NCI-H187 (cell line): ENCODE measurements around the gene SH3YL1.
A peak's percentile ranks its signal among the peaks of the same experiment; 100 is the strongest.

Source experiments
- DNase-seq, 2 experiments: peaks; one replicate each; lab custom pipeline; 2025; lab: John Stamatoyannopoulos, UW

Gene SH3YL1, protein sequence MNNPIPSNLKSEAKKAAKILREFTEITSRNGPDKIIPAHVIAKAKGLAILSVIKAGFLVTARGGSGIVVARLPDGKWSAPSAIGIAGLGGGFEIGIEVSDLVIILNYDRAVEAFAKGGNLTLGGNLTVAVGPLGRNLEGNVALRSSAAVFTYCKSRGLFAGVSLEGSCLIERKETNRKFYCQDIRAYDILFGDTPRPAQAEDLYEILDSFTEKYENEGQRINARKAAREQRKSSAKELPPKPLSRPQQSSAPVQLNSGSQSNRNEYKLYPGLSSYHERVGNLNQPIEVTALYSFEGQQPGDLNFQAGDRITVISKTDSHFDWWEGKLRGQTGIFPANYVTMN

DNA sequence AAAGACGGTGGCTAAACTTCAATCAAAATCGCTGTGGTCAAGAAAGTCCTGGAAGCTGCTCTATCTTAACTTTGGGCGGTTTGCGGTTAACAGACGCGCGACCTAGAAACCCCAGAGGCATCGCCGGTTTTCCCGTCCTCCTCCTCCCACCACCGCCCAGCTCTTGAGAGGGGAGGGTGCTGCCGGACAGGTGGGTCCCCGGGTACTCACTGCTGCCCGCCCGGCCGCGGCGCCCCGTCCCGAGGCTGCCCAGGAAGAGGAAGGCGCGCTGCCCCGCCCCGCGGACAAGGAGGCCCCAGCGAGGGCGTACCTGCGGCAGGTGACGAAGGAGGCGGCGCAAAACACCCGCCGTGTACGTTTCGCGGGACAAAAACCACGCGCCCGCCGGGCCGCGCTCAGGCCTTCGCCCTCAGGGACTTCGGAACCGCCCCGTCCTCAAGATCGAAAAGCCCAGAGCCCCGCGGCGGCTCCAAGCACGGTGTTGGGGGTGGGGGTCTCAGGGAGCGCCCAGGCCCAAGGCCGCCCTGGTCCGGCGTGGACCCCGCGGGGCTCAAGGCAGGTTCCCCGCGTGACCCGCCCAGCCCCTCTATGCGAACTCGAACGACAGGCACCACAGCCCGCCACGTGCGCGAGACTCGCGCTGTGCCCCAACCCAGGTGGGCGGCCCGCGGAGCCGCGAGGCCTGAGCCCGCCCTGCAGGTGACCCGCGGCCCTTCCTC, at the start of gene SH3YL1:
TSS of gene SH3YL1 (minus strand) at position 259 of the 719 bp plus-strand sequence. CDS start at position 211, 48 bp downstream.
- peak; percentile 48 to 71 for DNase-seq

DNA sequence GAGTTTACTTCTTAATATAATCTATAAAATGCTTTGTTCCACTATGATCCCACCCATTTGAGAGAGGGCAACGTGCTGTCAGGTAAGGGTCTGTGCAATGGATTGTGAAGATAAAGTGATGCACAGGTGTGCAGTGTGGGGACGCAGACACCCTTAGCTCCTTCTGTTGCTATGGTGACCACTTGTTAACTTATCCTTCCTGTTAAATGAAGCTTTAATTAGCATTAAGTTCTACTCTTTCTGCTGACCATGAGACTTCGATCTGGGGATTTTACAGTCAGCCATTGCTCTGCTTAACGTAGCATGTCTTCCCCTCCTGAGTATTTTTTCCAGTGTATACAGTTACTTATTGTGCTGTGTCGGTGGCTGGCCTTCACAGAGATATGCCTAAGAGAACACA, 47.2 kb upstream of the SH3YL1 start:
- no peak for DNase-seq

DNA sequence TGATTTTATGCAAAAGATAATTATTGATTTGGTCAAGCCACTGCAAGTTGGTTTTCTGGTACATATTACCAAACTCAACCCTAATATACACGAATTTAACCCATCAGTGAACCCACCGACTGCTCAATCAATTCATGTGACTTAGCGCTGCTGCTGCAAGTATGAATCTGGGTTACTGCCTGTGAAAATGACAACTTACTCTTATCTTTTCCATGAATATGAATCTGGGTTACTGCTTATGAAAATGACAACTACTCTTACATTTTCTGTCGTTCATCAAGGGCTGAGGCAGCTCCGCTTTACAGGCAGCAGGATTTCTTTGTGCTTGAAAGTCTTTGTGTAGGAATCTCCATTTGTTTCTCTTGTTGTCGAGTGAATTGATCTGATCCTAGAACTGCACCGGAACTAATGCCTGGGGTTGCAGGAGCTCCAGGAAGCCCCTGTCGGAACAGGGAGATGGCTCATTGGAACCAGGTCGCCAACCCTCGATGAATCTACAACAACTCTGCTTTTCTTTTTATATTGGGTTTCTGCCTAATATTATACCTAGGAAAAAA, 46.2 kb upstream of the SH3YL1 start:
- DNase-seq = no peak

DNA sequence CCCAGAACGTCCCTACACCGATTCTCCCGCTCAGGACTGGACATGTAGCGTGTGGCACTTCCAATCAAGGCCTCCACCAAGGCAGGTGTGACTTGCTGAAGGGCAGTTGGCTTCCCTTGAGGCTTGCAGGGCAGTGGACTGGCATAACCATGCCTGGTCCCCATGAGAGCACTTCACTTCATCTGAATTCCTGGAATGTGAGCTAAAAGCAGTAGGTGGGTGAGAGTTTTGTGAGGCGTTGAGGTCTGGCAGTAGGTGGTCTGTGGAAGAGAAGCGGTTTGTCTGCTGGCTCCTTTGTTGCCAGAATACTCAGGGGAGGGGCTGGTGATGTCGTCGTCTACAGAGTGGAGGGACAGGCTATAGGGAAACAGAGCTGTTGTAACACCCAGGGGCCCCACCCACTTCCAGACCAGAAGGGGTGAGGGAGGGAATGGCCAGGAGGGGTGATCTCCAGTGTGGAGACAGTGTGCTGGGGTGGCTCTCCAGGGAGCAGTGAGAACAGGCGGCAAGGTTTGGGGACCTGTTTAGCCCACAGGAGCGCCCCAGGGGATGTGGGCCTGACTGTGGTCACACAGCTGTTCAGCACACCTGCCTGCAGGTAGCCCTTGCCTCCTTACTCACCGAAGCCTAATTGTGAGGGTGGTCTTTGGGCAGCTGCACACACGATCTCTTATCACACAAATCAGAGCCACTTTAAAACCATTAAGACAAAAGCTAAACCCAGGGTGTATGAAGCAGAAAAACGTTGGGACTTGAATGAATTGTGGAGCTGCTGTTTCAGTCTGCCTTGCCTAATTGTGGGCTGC, 45.5 kb upstream of the SH3YL1 start:
- peak in 1 of 2 experiments; percentile 43 for DNase-seq

DNA sequence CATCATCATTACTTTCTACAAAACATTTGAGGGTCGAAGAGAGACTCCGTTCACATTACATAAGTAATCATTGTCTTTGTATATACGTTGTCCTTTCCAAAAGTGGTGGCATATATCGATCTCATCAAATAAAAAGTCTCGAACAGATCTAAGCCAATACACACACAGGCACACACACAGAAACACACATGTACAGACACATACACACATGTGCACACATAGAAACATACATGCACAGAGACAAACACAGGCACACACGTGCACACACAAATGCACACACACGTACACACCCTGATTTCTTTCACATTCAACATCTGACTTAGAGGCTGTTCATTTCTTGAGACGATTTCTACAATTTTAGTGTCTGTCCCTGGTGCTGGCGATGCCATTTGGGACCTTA, 41.5 kb upstream of the SH3YL1 start:
- no peak for DNase-seq

DNA sequence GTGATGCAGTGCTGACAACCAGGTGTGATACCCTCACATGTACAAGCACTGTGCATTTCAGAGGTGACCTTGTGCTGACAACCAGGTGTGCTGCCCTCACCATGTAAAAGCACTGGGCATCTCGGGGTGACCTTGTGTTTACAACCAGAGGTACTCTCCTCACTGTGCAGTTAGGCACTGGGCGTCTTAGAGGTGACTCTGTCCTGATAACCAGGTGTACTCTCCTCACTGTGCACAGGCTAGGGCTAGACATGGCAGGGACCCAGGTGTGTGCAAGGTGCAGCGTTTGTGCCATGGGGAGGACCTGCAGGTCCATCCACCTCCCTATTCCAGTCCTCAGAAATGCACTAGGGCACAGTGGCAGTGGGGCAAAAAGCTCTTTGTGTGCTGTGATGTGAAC, 32.5 kb upstream of the SH3YL1 start:
- no peak for DNase-seq

DNA sequence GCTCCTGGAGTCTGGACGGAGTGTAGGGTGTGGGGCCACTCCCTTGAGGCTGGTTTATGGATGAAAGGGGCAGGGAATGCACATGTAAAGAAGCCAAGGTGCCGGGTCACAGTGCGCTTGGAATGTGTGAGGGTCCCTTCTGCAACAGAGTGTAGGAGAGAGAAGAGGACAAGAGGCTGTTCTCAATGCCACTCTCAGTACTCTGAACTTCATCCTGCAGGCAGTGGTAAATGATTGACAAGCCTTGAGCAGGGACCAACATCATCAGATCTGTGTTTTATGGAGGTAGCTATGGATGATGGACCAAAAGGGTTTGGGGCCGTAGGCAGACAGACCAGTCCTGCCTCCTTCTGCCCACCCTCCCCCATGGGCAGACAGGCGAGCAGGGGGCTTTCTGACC, 31.3 kb upstream of the SH3YL1 start:
- no peak for DNase-seq

DNA sequence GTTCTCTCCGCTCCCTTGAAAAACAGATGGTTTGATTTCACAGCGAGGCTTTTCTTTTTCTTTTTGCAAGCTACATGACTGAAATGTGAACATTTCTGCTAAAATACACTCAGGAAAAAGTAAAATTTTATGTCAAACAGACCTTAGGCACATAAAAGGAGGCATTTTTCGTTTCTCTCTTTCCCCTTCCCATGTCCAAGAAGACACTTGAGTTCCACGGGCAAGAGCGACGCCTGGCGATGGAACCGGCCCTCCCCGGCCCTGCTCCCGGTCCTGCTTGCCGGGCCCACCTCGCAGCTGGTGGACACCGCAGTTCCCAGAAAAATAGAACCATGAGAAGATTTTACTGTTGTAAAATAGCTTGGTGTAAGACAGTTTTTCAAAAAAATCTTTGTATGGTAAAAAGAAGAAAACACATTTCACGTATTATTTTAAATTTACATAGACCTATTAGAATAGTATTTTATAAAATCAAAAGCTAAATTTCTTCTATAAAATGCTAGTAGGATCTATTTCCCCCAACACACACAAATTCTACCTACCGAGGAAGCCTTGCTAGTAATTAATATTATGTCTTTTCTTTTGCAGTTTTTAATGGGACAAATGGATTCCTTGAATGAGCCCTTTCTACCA, 26.4 kb upstream of the SH3YL1 start:
- peak; percentile 10 to 32 for DNase-seq

DNA sequence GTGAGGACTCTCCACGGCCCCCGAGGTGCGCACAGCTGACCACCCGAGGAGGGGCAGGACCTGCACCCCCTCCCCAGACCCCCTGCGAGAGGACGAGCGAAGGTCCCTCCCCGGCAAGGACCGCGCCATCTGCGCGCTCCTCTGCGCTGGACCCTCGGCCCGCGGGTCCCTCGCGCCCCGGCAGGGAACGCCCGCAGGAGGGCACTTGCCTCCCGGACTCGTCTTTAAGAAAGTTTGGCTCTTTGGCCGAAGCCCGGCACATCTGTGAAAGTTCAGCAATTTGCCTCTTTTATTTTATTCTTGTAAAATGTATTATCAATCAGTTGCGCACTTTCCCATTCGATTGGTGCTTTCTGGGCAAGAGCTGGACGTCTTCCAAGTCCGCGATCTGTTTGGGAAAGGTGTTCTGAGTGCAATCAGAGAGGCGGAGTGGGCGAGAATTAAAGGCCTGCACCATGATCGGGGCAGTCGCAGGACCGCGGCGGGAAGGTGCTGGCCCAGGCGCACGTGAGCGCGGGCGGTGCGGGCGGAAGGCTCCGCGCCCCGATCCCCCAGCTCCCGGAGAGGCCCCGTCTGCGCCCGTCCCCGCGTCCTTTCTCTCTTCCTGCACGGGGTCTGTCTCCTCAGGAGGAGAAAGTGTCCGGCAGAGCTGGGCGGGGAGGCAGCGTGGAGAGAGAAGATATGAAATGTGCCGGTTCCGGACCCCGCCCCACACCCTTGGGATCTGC, 25.7 kb upstream of the SH3YL1 start:
- no peak for DNase-seq

DNA sequence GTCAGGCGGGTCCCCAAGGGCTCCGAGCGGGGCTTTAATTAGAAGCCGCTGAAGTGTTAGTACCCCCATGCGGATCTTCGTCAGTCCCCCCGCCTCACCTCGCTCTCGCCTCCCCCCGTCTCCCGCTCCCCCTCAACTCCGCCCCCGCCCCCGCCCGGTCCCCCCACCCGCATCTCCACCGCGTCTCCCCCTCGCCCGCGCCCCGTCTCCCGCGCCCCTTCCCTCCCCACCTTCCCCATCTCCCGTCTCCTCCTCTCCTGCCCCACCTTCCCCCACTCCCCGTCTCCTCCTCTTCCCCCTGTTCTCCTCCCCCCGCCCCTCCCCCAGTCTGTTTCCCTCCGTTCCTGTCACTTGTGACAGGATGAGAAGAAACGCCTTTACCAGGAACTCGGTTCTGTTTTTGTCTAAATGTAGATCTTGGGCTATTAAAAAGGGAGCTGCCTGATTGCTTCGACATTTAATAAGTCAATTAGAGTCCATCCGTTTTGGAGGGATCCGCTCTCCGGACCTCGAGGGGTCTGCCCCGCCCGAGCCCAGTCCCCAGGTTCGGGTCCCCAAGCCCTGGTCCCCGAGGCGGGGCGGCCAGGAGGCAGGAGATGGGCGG, 25.0 kb upstream of the SH3YL1 start:
- no peak for DNase-seq

DNA sequence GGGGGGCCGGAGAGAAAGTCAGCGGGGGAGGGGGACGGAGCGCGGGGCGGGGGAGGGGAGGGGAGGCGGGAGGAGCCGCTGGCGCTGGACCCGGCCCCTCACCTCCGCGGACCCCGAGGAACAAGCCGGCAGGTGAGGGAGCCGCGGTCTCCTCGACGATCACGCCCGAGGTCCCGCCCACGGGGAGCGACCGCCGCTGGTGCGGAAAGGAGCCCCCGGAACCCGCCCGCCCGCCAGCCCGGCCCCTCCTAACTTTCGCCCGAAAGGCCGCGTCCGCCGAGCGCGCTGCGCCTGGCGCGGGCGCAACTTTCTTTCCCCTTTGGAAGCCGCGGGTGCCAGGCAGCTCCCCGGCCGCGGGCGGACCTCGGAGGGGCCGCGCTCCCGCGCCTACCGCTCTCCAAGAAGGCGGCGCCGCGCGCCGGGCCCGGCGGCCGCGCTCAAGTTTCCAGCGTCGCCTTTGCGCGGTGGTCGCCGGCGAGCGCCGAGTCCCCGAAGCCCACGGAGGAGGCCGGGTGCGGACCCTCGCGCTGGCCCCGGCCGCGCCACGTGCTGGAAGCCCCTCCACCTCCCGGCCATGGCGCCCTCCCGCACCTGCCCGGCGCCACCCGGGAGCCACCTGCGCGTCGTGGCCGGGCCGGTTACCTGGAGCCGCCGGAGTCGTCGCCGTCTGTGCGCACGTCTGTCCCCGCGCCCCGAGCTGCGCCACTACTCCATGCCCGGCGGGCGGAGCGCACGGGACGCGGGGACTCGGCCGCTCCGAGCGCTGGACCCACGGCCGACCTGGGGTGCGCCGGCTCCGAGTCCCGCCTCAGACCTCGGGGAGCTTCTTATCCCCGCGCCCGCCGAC, 24.3 kb upstream of the SH3YL1 start, which contains the start of gene ALKAL2:
TSS of gene ALKAL2 (minus strand) at position 181 of the 847 bp plus-strand sequence. CDS start 256 bp downstream, outside the sequence.
- no peak for DNase-seq

DNA sequence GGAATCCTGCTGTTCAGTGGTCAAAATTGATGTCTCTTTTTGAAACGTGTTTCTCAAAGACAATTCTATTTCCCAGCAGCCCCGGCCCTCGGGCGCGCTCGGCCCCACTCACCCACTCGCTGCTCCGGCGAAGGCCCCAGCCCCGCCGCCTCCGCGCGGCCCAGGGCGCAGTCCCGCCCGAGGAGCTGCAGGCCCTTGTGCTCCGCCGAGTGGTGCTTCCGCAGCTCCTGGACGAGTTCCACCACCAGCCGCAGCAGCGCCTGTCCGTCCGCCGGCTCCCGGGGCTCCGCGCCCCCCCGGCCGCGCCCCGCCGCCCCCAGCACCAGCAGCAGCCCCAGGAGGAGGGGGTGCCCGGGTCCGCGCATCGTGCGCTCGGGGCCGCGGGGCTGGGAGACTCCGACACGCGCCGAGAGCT, 23.6 kb upstream of the SH3YL1 start:
- DNase-seq = no peak

DNA sequence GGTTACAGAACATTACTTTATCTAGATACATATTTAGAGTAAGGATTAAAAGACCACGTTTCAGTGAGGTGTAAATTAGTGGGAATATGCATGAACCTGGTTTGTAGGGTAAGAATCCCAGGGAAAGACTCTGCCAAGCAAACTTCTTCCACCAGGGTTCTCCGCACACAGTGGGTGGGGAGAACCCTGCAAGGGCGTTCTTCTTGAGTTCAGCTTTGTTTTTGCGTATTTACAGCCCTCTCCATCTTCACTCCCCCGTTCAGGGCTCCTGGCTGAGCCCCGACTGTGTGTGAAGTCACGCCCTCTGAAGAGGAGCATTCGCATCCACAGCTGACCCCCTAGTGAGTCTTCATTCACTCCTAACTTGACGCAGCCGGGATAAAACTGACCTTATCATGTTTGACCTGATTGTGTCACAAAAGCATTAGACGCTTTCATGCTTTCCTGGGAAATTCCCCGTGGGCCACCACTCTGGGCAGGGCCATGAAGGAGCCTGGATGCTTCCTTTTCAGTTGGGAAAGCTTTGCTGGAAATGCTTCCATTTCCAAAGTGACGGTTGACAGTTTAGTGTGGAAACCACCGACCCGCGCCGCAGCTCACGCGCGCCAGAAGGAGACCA, 23.1 kb upstream of the SH3YL1 start:
- no peak for DNase-seq

DNA sequence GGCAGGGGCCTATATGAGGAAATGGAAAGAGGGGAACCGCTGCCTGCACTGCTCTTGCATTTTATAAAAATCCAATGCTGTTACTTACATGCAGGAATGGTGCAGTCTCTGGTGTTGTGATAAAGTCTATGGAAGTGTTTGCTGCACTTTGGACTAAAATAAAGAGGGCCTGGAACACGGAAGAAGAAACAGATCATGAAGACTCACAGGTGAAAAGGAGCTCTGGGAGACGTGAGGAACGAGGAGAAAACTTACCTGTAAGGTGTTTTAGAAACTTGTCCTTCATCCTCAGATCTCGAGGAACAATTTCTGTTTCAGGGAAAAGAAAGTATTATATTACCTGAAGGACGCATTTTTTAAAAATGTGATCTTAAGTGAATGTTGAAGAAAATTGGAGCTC, 22.2 kb upstream of the SH3YL1 start:
- no peak for DNase-seq

DNA sequence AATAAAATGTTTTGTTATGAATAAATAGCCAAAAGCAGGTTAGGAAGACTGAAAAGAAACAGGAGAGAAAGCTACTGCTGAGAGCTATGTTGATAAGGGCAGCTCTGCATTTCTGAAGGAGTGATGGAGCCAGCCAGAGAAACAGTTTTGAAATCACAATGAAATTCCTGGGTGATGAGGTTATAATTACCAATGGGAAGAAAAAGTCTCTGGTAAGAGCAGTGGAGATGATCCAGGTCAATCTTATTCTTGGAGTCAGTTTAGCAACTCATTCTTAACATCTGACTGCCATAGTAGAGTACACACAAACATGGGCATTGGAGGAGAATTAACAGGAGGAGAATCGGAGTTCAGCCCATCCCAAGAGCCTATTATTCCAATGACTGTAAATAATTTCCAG, 21.7 kb upstream of the SH3YL1 start:
- no peak for DNase-seq

DNA sequence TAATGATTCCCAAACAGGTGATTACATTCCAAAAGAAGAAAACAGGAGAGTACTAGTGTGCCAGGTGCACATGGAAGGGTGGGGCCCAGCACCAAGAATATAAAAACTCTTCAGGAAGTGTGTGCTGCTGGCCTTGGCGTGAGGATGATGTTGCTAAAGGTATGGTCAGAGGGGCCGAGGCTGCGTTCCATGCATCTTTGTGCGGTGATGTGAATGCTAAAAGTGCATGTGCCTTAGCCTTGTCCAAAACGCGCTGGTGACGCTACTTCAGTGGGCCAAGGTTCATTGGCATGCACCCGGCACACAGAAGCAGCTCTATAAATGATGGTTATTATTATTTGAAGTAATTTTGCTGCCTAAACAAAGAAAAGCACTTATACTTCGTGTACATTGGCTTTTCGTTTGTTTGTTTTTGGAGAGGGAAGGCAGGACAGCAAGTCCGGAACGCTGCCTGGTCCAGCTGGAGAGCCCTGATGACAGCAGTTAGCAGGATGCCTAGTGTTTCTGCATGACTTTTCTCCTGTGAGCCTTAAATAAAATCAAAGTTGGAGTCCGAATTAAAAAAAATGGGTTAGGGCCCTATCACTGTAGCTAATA, 21.2 kb upstream of the SH3YL1 start:
- DNase-seq = no peak

DNA sequence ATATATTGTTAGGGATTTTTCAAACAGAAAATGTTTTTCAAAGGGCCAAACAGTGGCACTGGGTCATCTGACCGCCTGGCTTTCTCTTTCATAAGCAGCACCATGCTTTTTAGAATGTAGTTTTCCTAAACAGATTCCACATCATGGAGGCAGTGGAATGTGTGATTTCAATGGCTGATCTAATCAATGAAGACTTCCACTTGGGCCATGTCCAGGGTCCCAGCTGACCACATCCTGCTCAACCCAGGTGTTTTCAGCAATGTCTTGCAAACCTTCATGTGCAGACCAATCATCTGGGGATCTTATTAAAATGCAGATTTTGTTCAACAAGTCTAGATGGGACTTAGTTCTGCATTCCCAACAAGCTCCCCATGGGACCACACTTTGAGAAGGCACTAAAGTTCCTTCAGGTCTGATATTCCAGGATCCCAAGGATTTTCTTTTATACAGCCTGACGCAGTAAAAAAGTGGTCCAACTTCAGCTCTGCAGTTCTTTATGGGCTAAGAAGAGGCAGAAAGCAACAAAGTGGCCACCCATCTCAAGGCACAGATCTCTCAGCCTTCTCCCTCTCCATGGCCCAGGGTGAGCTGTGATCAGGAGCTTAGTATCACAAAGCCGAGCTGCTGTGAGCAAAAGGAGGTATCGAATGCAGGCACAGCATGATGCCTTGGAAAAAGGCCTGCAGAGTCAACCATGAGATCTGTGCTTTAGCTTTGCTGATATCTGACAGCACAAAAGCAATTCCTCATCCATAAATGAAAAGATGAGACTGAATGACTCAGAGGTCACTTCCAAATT, 20.4 kb upstream of the SH3YL1 start:
- DNase-seq = no peak
